Measurements from ENCODE around the gene ZNF276. TPM values are rescaled to one million over a fixed set of nuclear protein-coding genes. Genes with fewer than 3 reads are reported as not detected.

ZNF276 gene
- total RNA-seq, 4 donors from 2014 or later, result 6.4 to 41.5 (median 20.8) TPM

DNA sequence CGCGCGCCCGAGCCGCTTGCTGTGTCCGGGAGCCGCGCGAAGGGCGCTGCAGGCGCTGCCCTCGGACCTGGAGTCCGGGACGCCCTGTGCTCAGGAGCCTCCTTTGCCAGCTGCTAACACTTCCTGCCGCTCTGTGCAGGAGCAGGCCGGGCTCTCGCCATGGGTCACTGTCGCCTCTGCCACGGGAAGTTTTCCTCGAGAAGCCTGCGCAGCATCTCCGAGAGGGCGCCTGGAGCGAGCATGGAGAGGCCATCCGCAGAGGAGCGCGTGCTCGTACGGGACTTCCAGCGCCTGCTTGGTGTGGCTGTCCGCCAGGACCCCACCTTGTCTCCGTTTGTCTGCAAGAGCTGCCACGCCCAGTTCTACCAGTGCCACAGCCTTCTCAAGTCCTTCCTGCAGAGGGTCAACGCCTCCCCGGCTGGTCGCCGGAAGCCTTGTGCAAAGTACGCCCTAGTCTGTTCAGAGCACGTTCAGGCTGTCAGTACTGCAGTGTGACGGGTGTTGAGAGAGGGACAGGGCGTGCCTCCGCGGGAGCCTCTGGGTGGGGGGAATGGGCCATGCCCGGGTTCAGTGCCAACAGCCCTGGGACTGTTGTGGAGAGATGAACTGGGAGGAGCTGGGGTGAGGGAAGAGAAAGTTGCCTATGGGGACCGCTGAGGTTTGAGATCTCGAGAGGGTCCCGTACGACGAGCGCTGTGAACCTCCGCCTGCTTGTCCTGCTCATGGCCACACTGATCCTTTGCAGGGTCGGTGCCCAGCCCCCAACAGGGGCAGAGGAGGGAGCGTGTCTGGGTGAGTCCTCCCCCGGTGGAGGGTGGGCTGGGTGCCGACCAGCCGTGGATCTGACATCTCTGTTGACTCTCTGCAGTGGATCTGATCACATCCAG lies 1.3 kb downstream of the ZNF276 start:
- H3K27me3 ChIP-seq, result no peaks in the 10 kb centered on the region
- peak; percentile 43 to 66 for DNase-seq
- H3K4me3 ChIP-seq, result peak overlapping the region; percentile 52 to 68
- TF ChIP-seq POLR2A (IDR thresholded peaks at IDR 0.05), result no peak
- no peak for TF ChIP-seq CTCF (IDR thresholded peaks at IDR 0.05)
- peaks cover 0 to 6% of the 10 kb centered on the region in 2 donors for H3K4me1 ChIP-seq
- peak overlapping the region; percentile 91 to 92 for H3K27ac ChIP-seq
- no peaks in the 10 kb centered on the region for H3K9me3 ChIP-seq
- H3K36me3 ChIP-seq, result no peaks in the 10 kb centered on the region
- intact Hi-C loops (cut with DNase I; ENCODE audit: low total_unique reads), result no loop called here

- Histone ChIP-seq H3K9me3 (no peaks in the 10 kb centered on the region), H3K4me1 (peaks cover 0 to 6% of the 10 kb centered on the region in 2 donors), H3K27ac (no peak overlapping the region), H3K4me3 (no peak overlapping the region), H3K36me3 (no peaks in the 10 kb centered on the region), H3K27me3 (no peaks in the 10 kb centered on the region)
- intact Hi-C loops (cut with DNase I; ENCODE audit: low total_unique reads), result no loop called here
- TF ChIP-seq POLR2A (IDR thresholded peaks at IDR 0.05), result no peak
- TF ChIP-seq CTCF (IDR thresholded peaks at IDR 0.05), result no peak
- DNase-seq, result no peak
These were observed 2.2 kb downstream of the ZNF276 start for GRCh38 chr16:89723279-89724250.

- no peaks in the 10 kb centered on the region for H3K9me3 ChIP-seq
- peaks cover 0 to 1% of the 10 kb centered on the region in 2 donors for H3K4me1 ChIP-seq
- H3K4me3 ChIP-seq, result no peak overlapping the region
- TF ChIP-seq POLR2A (IDR thresholded peaks at IDR 0.05) (no peak), CTCF (IDR thresholded peaks at IDR 0.05) (no peak)
- H3K27me3 ChIP-seq, result no peaks in the 10 kb centered on the region
- intact Hi-C loops (cut with DNase I; ENCODE audit: low total_unique reads), result no loop called here
- H3K36me3 ChIP-seq, result no peaks in the 10 kb centered on the region
- no peak overlapping the region for H3K27ac ChIP-seq
- no peak for DNase-seq
These were observed 6.2 kb downstream of the ZNF276 start for GRCh38 chr16:89727406-89728120.

- Histone ChIP-seq H3K36me3 (no peaks in the 10 kb centered on the region), H3K27ac (no peak overlapping the region), H3K27me3 (no peaks in the 10 kb centered on the region), H3K9me3 (no peaks in the 10 kb centered on the region), H3K4me3 (no peak overlapping the region), H3K4me1 (no peaks in the 10 kb centered on the region)
- no peak for DNase-seq
- intact Hi-C loops (cut with DNase I; ENCODE audit: low total_unique reads), result no loop called here
- TF ChIP-seq POLR2A (IDR thresholded peaks at IDR 0.05), result no peak
- TF ChIP-seq CTCF (IDR thresholded peaks at IDR 0.05), result no peak
These were observed 8.0 kb downstream of the ZNF276 start for GRCh38 chr16:89729293-89729692.
